ENCODE results near the gene MCM8.

DNA sequence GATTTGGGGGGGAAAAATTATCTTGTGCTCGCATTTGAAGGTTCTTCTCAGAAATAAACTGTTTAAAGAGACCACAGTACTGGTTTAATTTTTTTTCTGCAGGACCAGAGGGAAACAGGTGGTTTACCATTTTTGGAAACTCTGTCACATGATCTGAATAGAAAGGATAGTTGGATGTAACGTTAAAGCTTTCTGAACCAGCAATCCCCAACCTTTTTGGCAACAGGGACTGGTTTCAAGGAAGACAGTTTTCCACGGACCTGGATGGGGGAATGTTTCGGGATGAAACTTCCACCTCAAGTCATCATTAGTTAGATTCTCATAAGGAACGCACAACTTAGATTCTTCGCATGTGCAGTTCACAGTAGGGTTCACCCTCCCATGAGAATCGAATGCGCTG is 50.4 kb downstream of the MCM8 start:
- TF ChIP-seq, protein P1, sequence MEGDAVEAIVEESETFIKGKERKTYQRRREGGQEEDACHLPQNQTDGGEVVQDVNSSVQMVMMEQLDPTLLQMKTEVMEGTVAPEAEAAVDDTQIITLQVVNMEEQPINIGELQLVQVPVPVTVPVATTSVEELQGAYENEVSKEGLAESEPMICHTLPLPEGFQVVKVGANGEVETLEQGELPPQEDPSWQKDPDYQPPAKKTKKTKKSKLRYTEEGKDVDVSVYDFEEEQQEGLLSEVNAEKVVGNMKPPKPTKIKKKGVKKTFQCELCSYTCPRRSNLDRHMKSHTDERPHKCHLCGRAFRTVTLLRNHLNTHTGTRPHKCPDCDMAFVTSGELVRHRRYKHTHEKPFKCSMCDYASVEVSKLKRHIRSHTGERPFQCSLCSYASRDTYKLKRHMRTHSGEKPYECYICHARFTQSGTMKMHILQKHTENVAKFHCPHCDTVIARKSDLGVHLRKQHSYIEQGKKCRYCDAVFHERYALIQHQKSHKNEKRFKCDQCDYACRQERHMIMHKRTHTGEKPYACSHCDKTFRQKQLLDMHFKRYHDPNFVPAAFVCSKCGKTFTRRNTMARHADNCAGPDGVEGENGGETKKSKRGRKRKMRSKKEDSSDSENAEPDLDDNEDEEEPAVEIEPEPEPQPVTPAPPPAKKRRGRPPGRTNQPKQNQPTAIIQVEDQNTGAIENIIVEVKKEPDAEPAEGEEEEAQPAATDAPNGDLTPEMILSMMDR (IDR thresholded peaks at IDR 0.05): no peak
- TF ChIP-seq POLR2AphosphoS5 (IDR thresholded peaks at IDR 0.05) (no peak), POLR2A (IDR thresholded peaks at IDR 0.05) (no peak)

All from breast epithelium (tissue), 3 donors.